Right kidney (tissue), 1 donor: ENCODE results near the gene SMOC2.

Experiments
- DNase-seq: peaks from one replicate; pipeline ENCODE4 v3.0.0-alpha.2; 2016

SMOC2 gene

DNA sequence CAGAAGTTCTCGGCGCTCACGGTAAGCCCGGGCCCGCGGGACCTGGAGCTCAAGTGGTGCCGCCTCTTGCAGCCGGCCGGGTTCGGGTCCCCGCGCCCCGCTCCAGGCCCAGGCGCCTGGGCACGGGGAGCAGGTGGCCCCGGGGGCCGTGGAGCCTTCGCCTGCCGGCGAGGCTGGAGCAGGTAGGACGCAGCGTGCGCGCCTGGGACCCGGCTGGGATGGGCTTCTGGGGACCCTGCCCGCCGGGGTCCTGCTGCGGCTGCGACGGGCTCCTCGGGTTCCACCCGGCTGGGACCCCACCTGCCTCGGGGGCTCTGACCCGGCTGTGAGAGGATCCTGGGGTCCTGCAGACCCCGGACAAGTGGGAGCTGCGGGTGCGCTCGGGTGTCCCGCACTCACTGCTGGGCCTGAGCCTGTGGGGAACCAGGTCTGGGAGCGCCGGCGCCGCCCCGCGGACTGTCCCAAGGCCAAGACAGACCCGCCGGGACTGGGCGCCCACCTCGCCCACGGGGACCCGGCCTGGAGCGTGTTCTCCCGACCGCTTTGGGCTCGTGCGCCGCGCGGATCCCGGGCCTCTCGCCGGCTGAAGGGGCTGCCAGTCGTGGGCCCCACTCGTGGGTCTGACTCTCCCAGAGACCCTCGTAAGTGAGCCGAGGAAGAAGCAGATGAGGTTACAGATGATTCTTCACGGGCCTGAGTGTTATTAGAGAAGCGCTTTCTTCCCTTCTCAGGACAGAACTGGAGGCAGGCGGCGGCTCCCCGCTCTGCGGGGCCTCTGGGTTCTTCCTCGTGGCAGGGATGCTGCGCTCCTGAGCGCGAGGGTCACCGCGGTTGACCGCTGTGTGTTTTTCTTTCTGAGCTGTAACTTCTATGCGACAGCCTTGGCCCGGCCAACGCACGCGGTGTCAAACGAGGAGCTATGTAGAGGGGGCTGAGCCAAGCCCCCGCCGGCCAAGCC is 729 bp downstream of the SMOC2 start:
- peak; percentile 78 for DNase-seq

- no peak for DNase-seq
Observed at GRCh38 chr6:168442646-168443045, 1.7 kb downstream of the SMOC2 start.

DNA sequence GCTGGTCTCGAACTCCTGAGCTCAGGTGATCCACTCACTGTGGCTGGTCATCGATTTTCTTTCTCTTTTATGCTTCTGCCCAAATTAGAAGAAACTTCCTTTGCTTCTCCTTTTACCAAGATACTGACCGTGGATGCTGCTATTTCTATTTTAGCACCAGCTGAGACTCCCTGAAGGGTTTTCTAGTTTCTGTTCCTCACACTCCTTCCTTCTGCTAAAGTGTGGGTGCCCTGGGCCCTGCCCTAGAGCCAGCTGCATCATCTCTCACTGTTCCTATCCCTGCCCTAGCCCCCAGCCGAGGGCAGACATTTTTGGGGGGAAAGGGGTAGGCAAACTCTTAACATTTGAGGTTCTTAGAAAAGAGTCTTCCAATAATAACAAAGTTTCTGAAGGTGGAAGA is 6.3 kb downstream of the SMOC2 start:
- no peak for DNase-seq

- DNase-seq: no peak
Observed at GRCh38 chr6:168447700-168448099, 6.7 kb downstream of the SMOC2 start.

DNA sequence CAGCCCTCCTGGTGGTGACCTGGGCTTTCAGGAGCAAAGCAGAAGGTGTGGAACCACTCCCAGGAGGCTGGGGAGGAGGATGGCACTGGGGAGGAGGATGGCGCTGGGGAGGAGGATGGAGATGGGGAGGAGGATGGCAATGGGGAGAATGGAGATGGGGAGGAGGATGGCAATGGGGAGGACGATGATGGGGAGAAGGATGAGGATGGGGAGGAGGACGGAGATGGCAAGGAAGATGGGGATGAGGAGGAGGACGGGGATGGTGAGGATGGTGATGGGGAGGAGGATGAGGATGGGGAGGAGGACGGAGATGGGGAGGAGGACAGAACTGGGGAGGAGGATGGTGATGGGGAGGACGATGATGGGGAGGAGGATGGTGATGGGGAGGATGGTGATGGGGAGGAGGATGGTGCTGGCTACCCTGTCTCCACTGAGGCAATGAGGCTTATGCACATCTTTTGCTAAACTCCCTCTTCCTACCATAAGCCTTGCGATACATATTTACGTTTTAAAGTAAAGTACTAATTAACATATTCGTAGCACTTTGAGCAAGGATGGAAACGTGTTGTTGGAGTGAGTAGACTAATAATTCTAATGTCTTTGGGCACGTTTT is 7.4 kb downstream of the SMOC2 start:
- DNase-seq: no peak

GRCh38 chr6:168450917-168451316 is 9.9 kb downstream of the SMOC2 start:
- DNase-seq: no peak

- DNase-seq: no peak
Observed at GRCh38 chr6:168451805-168452517, 11.0 kb downstream of the SMOC2 start.

DNA sequence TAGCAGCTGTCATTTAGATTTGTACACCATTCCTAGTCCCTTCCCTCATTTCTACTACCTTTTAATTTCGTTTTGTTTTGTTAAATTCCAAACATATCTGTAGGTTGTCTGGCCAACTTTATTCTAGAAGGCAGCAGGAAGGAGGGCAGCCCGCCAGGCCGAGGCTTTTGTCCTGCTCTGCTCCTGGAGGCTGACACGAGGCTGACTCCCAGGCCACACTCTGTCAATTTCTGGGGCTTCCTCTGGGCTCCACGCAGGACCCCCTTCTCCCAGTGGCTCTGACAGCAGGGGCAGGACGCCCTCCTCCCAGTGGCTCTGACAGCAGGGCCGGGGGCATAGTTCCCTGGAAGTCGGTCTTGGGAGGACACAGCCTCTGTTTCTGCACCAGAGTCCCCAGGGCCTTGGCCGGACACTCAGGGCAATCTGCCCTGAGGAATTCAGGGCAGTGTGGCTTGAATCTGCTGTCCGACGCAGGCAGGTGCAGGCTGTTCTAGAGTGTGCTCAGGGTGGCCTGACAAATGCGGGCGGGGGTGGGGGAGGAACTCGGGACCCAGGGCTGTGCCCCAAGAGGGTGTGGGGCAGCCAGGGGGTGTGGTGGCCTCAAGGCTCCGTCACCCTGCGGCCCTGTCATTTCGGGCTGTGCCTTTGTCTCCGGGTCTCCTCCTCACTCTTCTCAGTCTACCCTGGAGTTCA is 11.8 kb downstream of the SMOC2 start:
- DNase-seq: no peak

- no peak for DNase-seq
Observed at GRCh38 chr6:168455847-168456530, 15.0 kb downstream of the SMOC2 start.

DNA sequence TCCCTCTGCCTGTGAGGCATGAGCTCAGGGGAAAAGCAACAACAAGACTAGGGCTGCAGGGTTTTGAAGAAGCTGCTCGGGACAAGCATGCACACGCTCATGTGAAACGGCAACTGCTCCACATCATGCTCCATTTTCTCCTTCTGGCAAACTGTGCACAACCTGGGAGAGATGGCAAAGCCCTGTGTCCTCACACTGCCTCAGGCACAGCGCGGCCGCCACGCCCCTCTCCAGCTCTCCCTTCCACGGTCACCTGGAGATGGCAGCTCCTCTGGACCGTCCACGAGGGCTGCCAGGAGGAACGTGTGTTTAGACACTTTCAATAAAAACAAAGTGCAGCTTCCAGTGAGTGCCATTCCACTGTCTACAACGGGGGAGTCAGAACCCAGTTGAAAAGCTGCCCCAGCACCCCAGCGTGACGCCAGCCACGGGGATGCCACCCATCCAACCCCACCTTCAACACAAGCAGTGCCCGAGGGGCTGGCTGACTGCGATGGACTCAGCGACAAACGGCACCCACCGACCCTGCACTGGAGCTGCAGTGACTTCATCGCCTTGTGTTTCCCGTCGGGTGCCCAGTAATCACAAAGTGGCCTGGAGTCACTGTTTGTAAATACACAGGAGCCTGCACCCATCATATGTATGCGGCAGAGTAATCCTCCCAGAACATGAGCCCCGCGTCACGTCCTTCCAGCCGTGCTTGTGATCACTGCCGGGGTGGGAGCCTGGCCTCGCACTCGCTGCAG is 16.1 kb downstream of the SMOC2 start:
- DNase-seq: no peak

DNA sequence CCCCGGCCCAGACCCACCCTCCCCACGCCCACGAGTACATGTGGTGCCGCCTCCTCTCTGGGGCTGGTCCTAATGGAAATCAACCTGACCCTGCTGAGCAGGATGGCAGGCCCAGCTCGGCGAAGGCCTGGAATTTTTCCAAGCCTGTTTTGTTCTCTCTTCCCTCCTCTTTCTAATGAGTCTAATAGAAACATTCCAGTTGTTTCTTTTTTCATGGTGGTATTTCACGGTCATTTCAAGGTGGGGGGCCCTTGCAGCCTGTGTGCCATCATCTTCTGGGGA is 16.6 kb downstream of the SMOC2 start:
- no peak for DNase-seq

GRCh38 chr6:168458101-168458500 is 17.1 kb downstream of the SMOC2 start:
- no peak for DNase-seq

DNA sequence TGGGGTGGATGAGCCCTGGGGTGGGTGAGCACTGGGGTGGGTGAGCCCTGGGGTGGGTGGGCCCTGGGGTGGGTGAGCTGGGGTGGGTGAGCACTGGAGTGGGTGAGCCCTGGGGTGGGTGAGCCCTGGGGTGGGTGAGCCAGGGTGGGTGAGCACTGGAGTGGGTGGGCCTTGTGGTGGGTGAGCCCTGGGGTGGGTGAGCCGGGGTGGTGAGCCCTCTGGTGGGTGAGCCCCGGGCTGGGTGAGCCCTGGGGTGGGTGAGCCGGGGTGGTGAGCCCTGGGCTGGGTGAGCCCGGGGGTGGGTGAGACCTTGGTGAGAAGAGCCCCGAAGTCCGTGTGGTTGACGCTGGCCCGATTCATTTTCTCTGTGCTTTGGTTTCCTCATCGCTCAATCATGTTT is 18.6 kb downstream of the SMOC2 start:
- DNase-seq: no peak

DNA sequence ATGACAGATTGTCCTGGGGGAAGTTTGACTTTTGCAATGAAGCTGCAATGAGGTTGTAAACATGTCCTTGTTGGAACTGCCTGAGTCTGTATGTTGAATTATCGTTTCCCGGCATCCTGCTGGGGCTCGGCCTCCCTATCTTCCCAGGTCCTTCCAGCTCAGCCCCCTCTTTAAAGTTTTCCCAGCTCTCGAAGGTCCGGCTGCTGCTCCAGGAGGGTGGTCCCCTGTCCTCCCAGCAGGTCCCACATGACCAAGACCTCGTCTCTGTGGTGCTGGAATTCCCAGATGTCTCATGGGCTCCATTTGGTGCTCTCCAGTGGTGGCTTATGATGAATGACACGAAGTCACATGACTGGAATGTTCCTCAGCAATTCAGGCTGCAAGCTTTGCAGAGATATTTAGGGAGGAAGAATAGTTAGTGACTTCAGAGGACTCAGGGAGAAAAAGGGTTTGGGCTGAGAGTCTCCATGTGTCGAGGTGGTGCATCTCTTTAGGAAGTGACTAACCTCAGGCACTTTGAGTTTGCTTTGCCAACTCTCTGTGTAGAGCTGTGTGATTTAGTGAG is 21.4 kb downstream of the SMOC2 start:
- no peak for DNase-seq

DNA sequence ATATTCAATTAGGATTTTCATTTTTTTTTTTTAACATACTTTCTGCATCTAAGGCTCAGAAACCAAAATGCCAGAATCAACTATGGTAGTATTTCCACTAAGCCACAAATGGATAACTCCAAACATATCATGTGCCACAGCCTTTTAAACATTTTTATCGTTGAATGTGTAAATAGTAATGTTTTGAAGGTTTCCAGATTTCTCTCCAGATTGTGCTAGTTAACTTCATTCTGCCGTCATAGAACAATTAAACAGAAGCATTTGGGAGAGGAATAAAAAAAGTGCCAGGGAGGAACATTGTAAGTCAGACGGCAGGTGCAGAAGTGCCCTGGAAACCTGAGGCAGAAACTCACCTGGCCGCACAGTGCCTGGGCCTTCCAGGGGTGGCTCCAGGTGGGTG is 23.6 kb downstream of the SMOC2 start:
- no peak for DNase-seq

GRCh38 chr6:168468045-168468444 is 27.1 kb downstream of the SMOC2 start:
- DNase-seq: no peak

GRCh38 chr6:168469521-168469920 is 28.5 kb downstream of the SMOC2 start:
- DNase-seq: no peak

- no peak for DNase-seq
Observed at GRCh38 chr6:168469926-168470325, 28.9 kb downstream of the SMOC2 start.

- DNase-seq: no peak
Observed at GRCh38 chr6:168472363-168472762, 31.4 kb downstream of the SMOC2 start.

GRCh38 chr6:168473197-168473596 is 32.2 kb downstream of the SMOC2 start:
- DNase-seq: no peak
